ENCODE results near the gene DLG4.

The DLG4 gene

GRCh38 chr17:7260651-7261378 is 41.2 kb upstream of the DLG4 start:
- no peaks in the 10 kb centered on the region for H3K4me1 ChIP-seq (ENCODE audit: insufficient read depth, low read length, poor library complexity, severe bottlenecking)
- H4K20me1 ChIP-seq (ENCODE audit: insufficient read depth, low read length, poor library complexity, severe bottlenecking) = no peaks in the 10 kb centered on the region
- TF ChIP-seq EZH2phosphoT487 (IDR thresholded peaks at IDR 0.05; ENCODE audit: borderline replicate concordance) (no peak), CTCF (conservative IDR thresholded peaks at IDR 0.05; ENCODE audit: low read length) (no peak)
- H3K9me2 ChIP-seq (replicated peaks; ENCODE audit: low read depth, low read length) = no peaks in the 10 kb centered on the region
- no peaks in the 10 kb centered on the region for H3K27me3 ChIP-seq (ENCODE audit: insufficient read depth, low read length, poor library complexity, severe bottlenecking)
- no peak overlapping the region for H2AFZ ChIP-seq (ENCODE audit: low read length)
- H3K79me2 ChIP-seq (ENCODE audit: insufficient read depth, low read length) = no peaks in the 10 kb centered on the region
- H3K36me3 ChIP-seq (ENCODE audit: insufficient read depth, low read length) = peaks cover 22% of the 10 kb centered on the region; the same call in 1 of the 2 replicates
- H3K9me3 ChIP-seq (ENCODE audit: insufficient read depth, low read depth, low read length) = no peaks in the 10 kb centered on the region
- no peak overlapping the region for H3K4me3 ChIP-seq (ENCODE audit: low read length, poor library complexity, severe bottlenecking)
- H3K9ac ChIP-seq (ENCODE audit: low read depth, low read length, poor library complexity, severe bottlenecking) = no peak overlapping the region
- no peaks in the 10 kb centered on the region for H3F3A ChIP-seq (ENCODE audit: low read depth)
- no peak overlapping the region for H3K4me2 ChIP-seq (ENCODE audit: low read depth, low read length, poor library complexity, severe bottlenecking)

- H3K4me2 ChIP-seq (ENCODE audit: low read depth, low read length, poor library complexity, severe bottlenecking) = no peak overlapping the region
- H3K9ac ChIP-seq (ENCODE audit: low read depth, low read length, poor library complexity, severe bottlenecking) = no peak overlapping the region
- H3F3A ChIP-seq (ENCODE audit: low read depth) = no peaks in the 10 kb centered on the region
- no peak overlapping the region for H2AFZ ChIP-seq (ENCODE audit: low read length)
- H3K4me1 ChIP-seq (ENCODE audit: insufficient read depth, low read length, poor library complexity, severe bottlenecking) = no peaks in the 10 kb centered on the region
- H3K79me2 ChIP-seq (ENCODE audit: insufficient read depth, low read length) = no peaks in the 10 kb centered on the region
- H3K9me2 ChIP-seq (replicated peaks; ENCODE audit: low read depth, low read length) = no peaks in the 10 kb centered on the region
- TF ChIP-seq CTCF (conservative IDR thresholded peaks at IDR 0.05; ENCODE audit: low read length) = no peak
- no peak for TF ChIP-seq EZH2phosphoT487 (IDR thresholded peaks at IDR 0.05; ENCODE audit: borderline replicate concordance)
- H3K27me3 ChIP-seq (ENCODE audit: insufficient read depth, low read length, poor library complexity, severe bottlenecking) = no peaks in the 10 kb centered on the region
- no peaks in the 10 kb centered on the region for H3K9me3 ChIP-seq (ENCODE audit: insufficient read depth, low read depth, low read length)
- H3K36me3 ChIP-seq (ENCODE audit: insufficient read depth, low read length) = peaks cover 22% of the 10 kb centered on the region; the same call in 1 of the 2 replicates
- H4K20me1 ChIP-seq (ENCODE audit: insufficient read depth, low read length, poor library complexity, severe bottlenecking) = no peaks in the 10 kb centered on the region
- H3K4me3 ChIP-seq (ENCODE audit: low read length, poor library complexity, severe bottlenecking) = no peak overlapping the region
These were observed 40.5 kb upstream of the DLG4 start for GRCh38 chr17:7260151-7260550.

GRCh38 chr17:7259555-7259889 is 39.9 kb upstream of the DLG4 start:
- Histone ChIP-seq H3K4me2 (ENCODE audit: low read depth, low read length, poor library complexity, severe bottlenecking) (no peak overlapping the region), H3K9me2 (replicated peaks; ENCODE audit: low read depth, low read length) (no peaks in the 10 kb centered on the region), H3K36me3 (ENCODE audit: insufficient read depth, low read length) (peaks cover 27% of the 10 kb centered on the region; the same call in 1 of the 2 replicates), H3K79me2 (ENCODE audit: insufficient read depth, low read length) (peaks cover 6% of the 10 kb centered on the region; the same call in 1 of the 2 replicates), H3K9me3 (ENCODE audit: insufficient read depth, low read depth, low read length) (no peaks in the 10 kb centered on the region), H3K4me1 (ENCODE audit: insufficient read depth, low read length, poor library complexity, severe bottlenecking) (no peaks in the 10 kb centered on the region), H2AFZ (ENCODE audit: low read length) (no peak overlapping the region), H3K27me3 (ENCODE audit: insufficient read depth, low read length, poor library complexity, severe bottlenecking) (no peaks in the 10 kb centered on the region), H3F3A (ENCODE audit: low read depth) (no peaks in the 10 kb centered on the region), H4K20me1 (ENCODE audit: insufficient read depth, low read length, poor library complexity, severe bottlenecking) (no peaks in the 10 kb centered on the region), H3K4me3 (ENCODE audit: low read length, poor library complexity, severe bottlenecking) (no peak overlapping the region), H3K9ac (ENCODE audit: low read depth, low read length, poor library complexity, severe bottlenecking) (no peak overlapping the region)
- no peak for TF ChIP-seq CTCF (conservative IDR thresholded peaks at IDR 0.05; ENCODE audit: low read length)
- TF ChIP-seq EZH2phosphoT487 (IDR thresholded peaks at IDR 0.05; ENCODE audit: borderline replicate concordance) = no peak

Measured in Loucy (cell line).